WTC11 (cell line): ENCODE data around the gene PDE4B. TPM values are rescaled to one million over a fixed set of nuclear protein-coding genes. Genes with fewer than 3 reads are reported as not detected.

Experiments used
- ATAC-seq: fragments of 200-7000 bp; cut with Tn5 transposase; 2 replicates; pipeline ENCODE4 v1.10.0; 2021; ENCODE audit warnings: mild to moderate bottlenecking, moderate library complexity
- CTCF ChIA-PET: fragments of 300-600 bp; sonication (Branson Sonifier 250); formaldehyde crosslinking; loops from one replicate; lab custom pipeline; 2021; ENCODE audit warnings: antibody characterized with exemption; lab: Charles Lee
- POLR2A ChIA-PET: fragments of 350-600 bp; sonication (Branson Sonifier 250); formaldehyde crosslinking; loops from one replicate; lab custom pipeline; 2021; ENCODE audit warnings: antibody characterized with exemption; lab: Charles Lee
- DNase-seq: peaks from one replicate; pipeline ENCODE4 v3.0.0; 2021; ENCODE audit warnings: low spot score
- H3K27ac Mint-ChIP-seq: 2 replicates; pipeline ENCODE4 v1.8.0; 2021; ENCODE audit warnings: mixed read lengths
- H3K27me3 Mint-ChIP-seq: 2 replicates; pipeline ENCODE4 v1.8.0; 2021; ENCODE audit warnings: low read depth, mild to moderate bottlenecking, moderate library complexity, mixed read lengths
- H3K36me3 Mint-ChIP-seq: 2 replicates; pipeline ENCODE4 v1.8.0; 2021; ENCODE audit warnings: mixed read lengths
- H3K4me1 Mint-ChIP-seq: 2 replicates; pipeline ENCODE4 v1.8.0; 2022; ENCODE audit warnings: mixed read lengths
- H3K4me3 Mint-ChIP-seq: 2 replicates; pipeline ENCODE4 v1.8.0; 2021; ENCODE audit warnings: mild to moderate bottlenecking, moderate library complexity, mixed read lengths
- H3K9me3 Mint-ChIP-seq: 2 replicates; pipeline ENCODE4 v1.8.0; 2021; ENCODE audit warnings: mixed read lengths
- FOXK1 ChIP-seq: sonication (generic); formaldehyde crosslinking; IDR thresholded peaks from 2 replicates; pipeline ENCODE4 v1.8.0; 2022; ENCODE audit warnings: mild to moderate bottlenecking, moderate library complexity, missing genetic modification reagents
- NFATC4 ChIP-seq: fragments of 250-450 bp; sonication (Bioruptor Pico); IDR thresholded peaks from 2 replicates; pipeline ENCODE4 v1.9.0; 2021; ENCODE audit warnings: mild to moderate bottlenecking
- NFE2L1 ChIP-seq: sonication (generic); formaldehyde crosslinking; IDR thresholded peaks from 2 replicates; pipeline ENCODE4 v1.8.1; 2023; ENCODE audit warnings: missing genetic modification reagents
- OVOL2 ChIP-seq: fragments of 250-450 bp; sonication (Bioruptor Pico); IDR thresholded peaks from 2 replicates; pipeline ENCODE4 v1.9.0; 2021; ENCODE audit warnings: mild to moderate bottlenecking, borderline replicate concordance
- PREB ChIP-seq: sonication (generic); formaldehyde crosslinking; IDR thresholded peaks from 2 replicates; pipeline ENCODE4 v1.8.1; 2022; ENCODE audit warnings: mild to moderate bottlenecking, missing genetic modification reagents, moderate library complexity, borderline replicate concordance
- RELA ChIP-seq: sonication (generic); formaldehyde crosslinking; IDR thresholded peaks from 2 replicates; pipeline ENCODE4 v1.8.1; 2022; ENCODE audit warnings: missing genetic modification reagents, mild to moderate bottlenecking, borderline replicate concordance
- RORB ChIP-seq: fragments of 250-450 bp; sonication (Bioruptor Pico); IDR thresholded peaks from 2 replicates; pipeline ENCODE4 v1.9.0; 2021; ENCODE audit warnings: mild to moderate bottlenecking
- SMAD4 ChIP-seq: sonication (generic); formaldehyde crosslinking; IDR thresholded peaks from 2 replicates; pipeline ENCODE4 v1.8.0; 2022; ENCODE audit warnings: mild to moderate bottlenecking, missing genetic modification reagents
- STAT6 ChIP-seq: sonication (generic); formaldehyde crosslinking; conservative IDR thresholded peaks from 2 replicates; pipeline ENCODE4 v1.8.1; 2023; ENCODE audit warnings: mild to moderate bottlenecking, low read depth, missing genetic modification reagents, moderate library complexity
- TEAD1 ChIP-seq: sonication (generic); formaldehyde crosslinking; IDR thresholded peaks from 2 replicates; pipeline ENCODE4 v1.8.0; 2022; ENCODE audit warnings: mild to moderate bottlenecking, missing genetic modification reagents
- ZBTB21 ChIP-seq: sonication (generic); formaldehyde crosslinking; IDR thresholded peaks from 2 replicates; pipeline ENCODE4 v1.8.1; 2023; ENCODE audit warnings: mild to moderate bottlenecking, missing genetic modification reagents, borderline replicate concordance
- ZBTB43 ChIP-seq: sonication (generic); formaldehyde crosslinking; IDR thresholded peaks from 2 replicates; pipeline ENCODE4 v1.8.1; 2023; ENCODE audit warnings: mild to moderate bottlenecking, missing genetic modification reagents
- ZNF423 ChIP-seq: fragments of 250-450 bp; sonication (Bioruptor Pico); IDR thresholded peaks from 2 replicates; pipeline ENCODE4 v2.1.2; 2022; ENCODE audit warnings: mild to moderate bottlenecking, moderate library complexity
- ZSCAN18 ChIP-seq: fragments of 250-450 bp; sonication (Bioruptor Pico); IDR thresholded peaks from 2 replicates; pipeline ENCODE4 v2.1.2; 2022; ENCODE audit warnings: mild to moderate bottlenecking, moderate library complexity
- total RNA-seq: library from RNA; stranded (reverse); gene quantifications from 3 replicates; pipeline ENCODE4 v1.2.3, GENCODE V29; 2021

The PDE4B gene
- total RNA-seq, 1 experiment from 2014 or later = 8.0 TPM

- DNase-seq (no peak), ATAC-seq (no peak)
- H3K27ac Mint-ChIP-seq = no peak overlapping the region
- ChIA-PET CTCF (no interaction called here), POLR2A (no interaction called here)
- H3K9me3 Mint-ChIP-seq = peaks cover 3% of the 10 kb centered on the region; the same call in 1 of the 2 replicates
- TF ChIP-seq ZBTB43 (CRISPR knock-in tag) (no peak), PREB (no peak), TEAD1 (CRISPR knock-in tag) (no peak)
- no peaks in the 10 kb centered on the region for H3K4me1 Mint-ChIP-seq
- no peak overlapping the region for H3K4me3 Mint-ChIP-seq
- H3K36me3 Mint-ChIP-seq = no peaks in the 10 kb centered on the region
- no peaks in the 10 kb centered on the region for H3K27me3 Mint-ChIP-seq
These were observed 427.8 kb downstream of the PDE4B start for GRCh38 chr1:66220477-66220876.

GRCh38 chr1:66223681-66224080, 431.0 kb downstream of the PDE4B start:
- no peaks in the 10 kb centered on the region for H3K27me3 Mint-ChIP-seq
- no peak for ATAC-seq
- DNase-seq = no peak
- no peaks in the 10 kb centered on the region for H3K4me1 Mint-ChIP-seq
- CTCF ChIA-PET = no interaction called here
- H3K36me3 Mint-ChIP-seq = no peaks in the 10 kb centered on the region
- no peak for TF ChIP-seq ZNF423
- TF ChIP-seq OVOL2 (CRISPR knock-in tag) = no peak
- no peak for TF ChIP-seq FOXK1 (CRISPR knock-in tag)
- no peak for TF ChIP-seq SMAD4 (CRISPR knock-in tag)
- H3K4me3 Mint-ChIP-seq = no peak overlapping the region
- H3K27ac Mint-ChIP-seq = no peak overlapping the region
- H3K9me3 Mint-ChIP-seq = no peaks in the 10 kb centered on the region
- POLR2A ChIA-PET = no interaction called here

- H3K4me1 Mint-ChIP-seq = peaks cover 15% of the 10 kb centered on the region
- no peaks in the 10 kb centered on the region for H3K27me3 Mint-ChIP-seq
- no peak for ATAC-seq
- H3K27ac Mint-ChIP-seq = no peak overlapping the region
- no peaks in the 10 kb centered on the region for H3K36me3 Mint-ChIP-seq
- TF ChIP-seq NFE2L1 (no peak), ZSCAN18 (no peak), RORB (CRISPR knock-in tag) (no peak), RELA (no peak), FOXK1 (CRISPR knock-in tag) (no peak), ZBTB21 (no peak)
- no peak overlapping the region for H3K4me3 Mint-ChIP-seq
- ChIA-PET POLR2A (no interaction called here), CTCF (no interaction called here)
- H3K9me3 Mint-ChIP-seq = no peaks in the 10 kb centered on the region
- DNase-seq = no peak
These were observed 434.3 kb downstream of the PDE4B start for GRCh38 chr1:66226985-66227384.

- Mint-ChIP-seq H3K4me3 (no peak overlapping the region), H3K27me3 (no peaks in the 10 kb centered on the region), H3K9me3 (no peaks in the 10 kb centered on the region), H3K4me1 (peaks cover 18% of the 10 kb centered on the region), H3K27ac (no peak overlapping the region), H3K36me3 (no peaks in the 10 kb centered on the region)
- DNase-seq = no peak
- no peak for ATAC-seq
- TF ChIP-seq STAT6 (CRISPR knock-in tag) = no peak
- no peak for TF ChIP-seq NFATC4 (CRISPR knock-in tag)
- POLR2A ChIA-PET = no interaction called here
- CTCF ChIA-PET = no interaction called here
These were observed 435.3 kb downstream of the PDE4B start for GRCh38 chr1:66227966-66228365.
